Left forelimb (tissue), 1 donor: ENCODE data around the gene KCNT2.

Experiments used
- DNase-seq: peaks from one replicate; pipeline ENCODE4 v3.0.0-alpha.2; 2018; ENCODE audit warnings: low spot score

Gene KCNT2

DNA sequence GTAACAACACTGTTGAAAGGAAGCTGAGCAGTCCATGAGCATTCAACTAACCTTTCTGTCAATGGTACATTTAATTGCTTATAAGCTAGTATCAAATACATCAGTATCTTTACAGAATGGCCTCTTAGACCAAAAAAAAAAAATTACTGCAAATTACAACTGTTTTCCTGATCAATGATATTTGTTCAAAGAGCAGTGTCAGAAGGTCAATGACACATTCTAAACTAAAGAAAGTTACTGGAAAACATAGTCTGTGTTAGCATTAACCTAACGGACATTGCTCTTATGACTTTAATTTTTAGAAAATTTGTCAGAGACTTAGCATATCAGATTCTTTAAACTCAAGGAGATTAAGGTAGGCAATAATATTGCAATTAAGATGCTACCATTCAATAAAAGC lies 162.5 kb downstream of the KCNT2 start:
- no peak for DNase-seq

DNA sequence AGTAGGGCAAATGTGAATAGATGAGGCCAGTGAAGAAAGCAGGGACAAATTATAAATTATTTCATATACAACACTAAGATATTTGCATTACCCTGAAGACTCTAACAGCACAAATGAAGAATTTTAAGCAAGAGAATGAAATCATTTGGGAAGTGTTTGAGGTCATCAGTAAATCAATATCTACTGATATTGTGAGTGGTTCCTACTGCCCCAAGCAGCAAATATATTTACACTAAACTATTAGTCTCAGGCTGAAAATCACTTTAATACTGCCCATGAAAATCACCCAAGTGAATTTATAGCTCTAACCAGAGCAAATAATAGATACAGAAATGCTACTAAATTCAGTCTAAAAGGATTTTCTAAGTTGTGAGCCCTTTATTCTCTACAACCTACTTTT lies 163.6 kb downstream of the KCNT2 start:
- no peak for DNase-seq

DNA sequence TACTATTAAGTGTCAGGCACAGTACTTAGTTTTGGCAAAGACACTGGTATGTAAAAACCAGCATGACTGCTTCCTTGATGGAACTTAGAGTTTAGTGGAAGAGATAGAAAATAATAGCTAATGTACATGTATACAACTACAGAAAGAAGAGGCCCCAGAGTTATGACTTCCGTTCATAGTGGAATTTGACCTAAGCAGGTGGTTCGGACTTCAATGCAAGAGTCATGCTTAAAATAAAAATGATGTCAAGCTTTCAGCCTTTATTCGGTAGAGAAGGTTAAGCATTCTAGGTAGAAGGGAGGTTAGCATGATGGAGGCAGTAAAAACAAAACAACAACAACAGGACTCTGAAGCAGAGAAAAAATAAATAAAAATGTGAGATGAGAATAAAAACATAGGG lies 165.9 kb downstream of the KCNT2 start:
- DNase-seq: no peak

DNA sequence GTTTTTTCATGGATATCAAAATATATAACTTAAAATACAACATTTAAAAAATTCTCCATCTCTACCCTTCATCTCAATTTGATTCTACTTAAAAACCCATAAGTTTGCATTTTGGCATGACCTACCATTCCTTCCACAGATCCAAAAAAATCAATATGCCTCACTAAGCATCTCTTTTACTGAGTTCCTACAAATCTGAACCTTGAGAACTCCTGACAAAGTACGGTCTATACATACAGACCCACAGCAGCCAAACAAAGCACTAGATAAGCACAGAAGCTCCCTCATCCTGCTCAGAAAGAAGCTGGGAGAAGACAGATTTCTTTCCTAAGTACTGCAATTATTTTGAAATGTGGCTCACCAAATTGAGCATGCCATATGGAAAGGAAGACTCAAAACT lies 167.5 kb downstream of the KCNT2 start:
- DNase-seq: no peak

GRCh38 chr1:196438329-196438728 lies 169.9 kb downstream of the KCNT2 start:
- no peak for DNase-seq

DNA sequence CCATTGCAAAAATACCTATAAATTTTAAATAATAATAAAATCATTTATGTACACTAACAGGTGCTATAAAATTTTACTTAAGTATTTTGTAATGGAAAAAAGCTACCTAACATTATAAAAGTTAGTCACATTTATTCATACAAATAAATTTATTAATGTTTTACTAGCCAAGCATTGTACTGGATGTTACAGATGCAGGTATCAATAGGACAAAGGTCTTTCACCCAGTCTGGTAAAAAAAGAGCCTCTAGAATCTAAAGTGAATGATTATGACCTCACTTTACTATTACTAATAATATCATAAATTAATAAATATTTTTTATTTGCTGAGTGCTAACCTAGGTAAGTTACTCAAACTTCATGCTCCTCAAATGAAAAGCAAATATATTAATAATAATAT lies 170.6 kb downstream of the KCNT2 start:
- no peak for DNase-seq

DNA sequence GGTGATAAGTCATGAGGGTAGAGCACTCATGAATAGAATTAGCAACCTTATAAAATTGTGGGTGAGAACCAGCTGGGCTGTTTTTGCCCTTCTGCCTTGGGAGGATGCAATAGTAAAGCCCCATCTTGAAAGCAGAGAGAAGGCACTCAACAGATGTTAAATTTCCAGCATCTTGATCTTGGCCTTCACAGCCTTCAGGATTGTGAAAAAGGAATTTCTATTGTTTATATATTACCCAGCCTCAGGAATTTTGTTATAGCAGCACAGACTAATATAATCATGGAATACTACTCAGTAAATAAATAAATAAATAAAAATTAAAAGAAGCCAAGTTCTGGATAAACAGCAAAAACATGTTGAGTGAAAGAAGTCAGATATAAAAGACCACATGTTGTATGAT lies 175.2 kb downstream of the KCNT2 start:
- no peak for DNase-seq

DNA sequence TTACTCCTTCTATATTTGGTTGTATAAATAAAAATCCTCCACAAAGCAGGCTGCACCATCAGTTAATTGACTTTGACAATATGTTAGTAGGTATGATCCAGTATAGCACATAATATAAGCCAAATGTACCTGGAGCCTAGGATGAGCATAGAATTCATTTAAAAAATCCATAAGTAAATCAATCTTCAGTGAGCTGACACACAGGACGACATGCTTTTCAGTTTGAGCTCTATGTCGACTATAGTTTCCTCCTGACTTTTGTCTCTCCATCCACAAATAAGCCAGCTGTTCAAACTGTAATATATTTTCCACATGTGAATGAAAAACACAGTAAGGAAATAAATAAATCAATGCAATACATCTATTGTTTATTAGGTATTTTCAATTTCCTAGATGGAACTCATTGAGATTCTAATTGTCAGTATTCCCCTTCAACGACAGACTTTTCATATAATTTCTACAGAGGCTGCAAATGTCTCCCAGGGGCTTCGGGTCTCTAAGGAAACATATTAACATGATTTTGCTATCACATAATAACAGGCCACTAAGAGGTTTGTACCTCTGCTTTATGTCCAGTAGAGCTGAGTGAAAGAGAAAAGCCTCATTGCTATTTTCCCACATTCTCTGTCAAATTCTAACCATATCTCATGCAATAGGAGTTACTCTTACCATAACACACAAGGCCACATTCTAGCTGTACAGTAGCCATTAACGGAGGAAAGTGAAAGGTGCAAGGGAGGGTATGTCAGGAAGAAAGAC lies 180.1 kb downstream of the KCNT2 start:
- DNase-seq: no peak

- no peak for DNase-seq
These were observed 182.7 kb downstream of the KCNT2 start for GRCh38 chr1:196425513-196425912.

- DNase-seq: no peak
These were observed 184.6 kb downstream of the KCNT2 start for GRCh38 chr1:196423612-196424011.

- DNase-seq: no peak
These were observed 189.5 kb downstream of the KCNT2 start for GRCh38 chr1:196418772-196419171.

DNA sequence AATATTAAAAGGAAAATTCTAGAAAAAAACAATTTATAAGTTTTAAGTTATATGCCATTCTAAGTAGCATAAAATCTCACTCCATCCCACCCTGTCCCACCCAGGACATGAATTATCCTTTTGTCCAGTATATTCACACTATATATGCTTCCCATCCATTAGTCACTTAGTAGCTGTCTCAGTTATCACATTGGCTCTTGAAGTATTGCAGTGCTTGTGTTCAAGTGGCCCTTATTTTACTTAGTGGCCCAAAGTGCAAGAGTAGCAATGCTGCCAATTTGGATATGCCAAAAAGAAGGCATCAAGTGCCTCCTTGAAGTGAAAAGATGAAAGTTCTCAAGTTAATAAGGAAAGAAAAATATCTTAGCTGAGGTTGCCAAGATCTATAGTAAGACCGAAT lies 192.3 kb downstream of the KCNT2 start:
- no peak for DNase-seq

DNA sequence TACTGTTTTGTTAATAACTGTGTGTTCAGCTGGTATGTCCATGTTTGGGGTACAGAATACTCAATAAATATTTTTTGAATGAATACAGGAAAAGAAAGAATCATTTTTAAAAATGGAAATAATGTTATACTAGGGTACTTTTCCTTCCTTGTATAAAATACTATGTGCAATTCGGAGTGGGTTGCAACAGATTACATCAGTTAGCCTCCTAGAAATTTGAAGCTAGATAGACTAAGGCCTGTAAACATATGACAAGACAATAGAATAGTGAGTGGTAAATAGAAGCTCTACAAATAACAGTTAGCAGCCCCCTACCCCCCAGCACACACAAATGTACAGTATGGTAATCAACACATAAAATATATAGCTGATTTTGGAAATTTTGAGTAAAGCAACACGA lies 195.9 kb downstream of the KCNT2 start:
- DNase-seq: no peak

DNA sequence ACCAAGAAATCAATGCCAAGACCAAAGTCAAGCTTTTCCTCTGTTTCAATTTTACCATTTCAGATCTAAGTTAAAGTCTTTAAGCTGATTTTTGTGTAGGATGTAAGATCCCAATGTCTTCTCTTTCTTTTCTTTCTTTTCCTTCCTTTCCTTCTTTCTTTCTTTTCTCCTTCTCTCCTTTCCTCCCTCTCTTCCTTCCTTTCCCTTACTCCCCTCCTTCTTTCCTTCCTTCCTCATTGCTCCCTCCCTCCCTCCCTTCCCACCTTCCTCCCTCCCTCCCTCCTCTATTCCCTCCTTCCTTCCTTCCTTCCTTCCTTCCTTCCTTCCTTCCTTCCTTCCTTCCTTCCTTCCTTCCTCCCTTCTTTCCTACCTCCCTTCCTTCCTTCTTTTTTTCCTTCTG lies 197.5 kb downstream of the KCNT2 start:
- no peak for DNase-seq

- DNase-seq: no peak
These were observed 198.7 kb downstream of the KCNT2 start for GRCh38 chr1:196409586-196409985.

- DNase-seq: no peak
These were observed 200.7 kb downstream of the KCNT2 start for GRCh38 chr1:196407358-196408051.

GRCh38 chr1:196405839-196406238 lies 202.4 kb downstream of the KCNT2 start:
- DNase-seq: no peak

DNA sequence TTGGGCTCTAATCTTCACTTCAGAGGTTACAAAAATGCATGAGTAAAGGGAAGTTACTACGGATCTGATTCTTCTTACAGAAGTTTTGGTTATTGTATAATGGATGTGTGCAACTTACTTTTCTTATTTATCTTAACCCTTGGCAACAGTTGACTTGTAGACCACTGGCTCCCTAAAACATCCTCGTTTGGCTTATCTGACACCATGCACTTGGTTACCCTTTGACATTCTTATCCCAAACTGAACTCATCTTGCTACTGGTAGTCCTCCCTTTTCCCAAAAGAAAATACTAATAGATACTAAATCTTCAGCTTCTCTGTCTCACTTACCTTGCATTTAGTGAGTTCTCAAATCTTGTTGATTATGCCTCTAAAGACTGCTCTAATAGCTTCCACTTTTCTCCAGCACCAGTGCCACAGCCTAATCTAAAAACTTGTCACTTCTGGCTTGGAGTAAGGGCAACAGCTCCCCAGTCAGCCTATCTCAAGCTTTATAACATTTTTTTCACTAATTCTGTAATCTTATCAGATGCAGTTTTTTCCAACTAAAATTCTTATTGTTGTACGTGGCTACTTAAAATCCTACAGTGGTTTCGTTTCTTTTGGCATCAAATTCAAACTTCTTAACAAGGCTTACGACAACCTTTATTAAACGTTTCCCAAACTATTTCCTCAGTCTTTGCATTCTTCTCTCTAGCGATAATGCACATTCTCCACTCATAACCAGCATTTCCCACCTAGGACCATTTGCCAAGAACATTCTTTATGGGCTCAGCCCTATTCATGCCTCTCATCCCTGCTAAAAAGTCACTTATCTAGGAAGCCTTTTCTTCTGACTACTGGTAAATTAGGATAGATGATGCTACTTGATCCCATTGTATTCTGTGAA lies 204.2 kb downstream of the KCNT2 start:
- DNase-seq: no peak

DNA sequence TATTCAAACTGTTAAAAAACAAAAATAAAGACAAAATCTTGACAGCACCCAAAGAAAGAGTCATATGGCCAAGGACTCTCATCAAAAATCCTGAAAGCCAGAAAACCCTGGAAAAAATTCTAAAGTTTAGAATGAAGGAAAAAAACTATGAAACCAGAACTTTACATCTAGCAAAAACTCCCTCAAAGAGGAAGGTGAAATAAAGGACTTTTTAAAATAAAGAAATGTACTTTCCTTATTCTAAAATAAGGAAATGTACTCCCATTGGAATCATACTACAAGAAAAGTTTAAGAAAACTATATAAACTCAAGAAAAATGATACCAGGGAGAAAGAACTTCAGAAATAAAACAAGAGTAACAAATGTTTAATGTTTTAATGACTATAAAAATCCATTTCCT lies 206.3 kb downstream of the KCNT2 start:
- no peak for DNase-seq

GRCh38 chr1:196401452-196401833 lies 206.8 kb downstream of the KCNT2 start:
- DNase-seq: no peak

DNA sequence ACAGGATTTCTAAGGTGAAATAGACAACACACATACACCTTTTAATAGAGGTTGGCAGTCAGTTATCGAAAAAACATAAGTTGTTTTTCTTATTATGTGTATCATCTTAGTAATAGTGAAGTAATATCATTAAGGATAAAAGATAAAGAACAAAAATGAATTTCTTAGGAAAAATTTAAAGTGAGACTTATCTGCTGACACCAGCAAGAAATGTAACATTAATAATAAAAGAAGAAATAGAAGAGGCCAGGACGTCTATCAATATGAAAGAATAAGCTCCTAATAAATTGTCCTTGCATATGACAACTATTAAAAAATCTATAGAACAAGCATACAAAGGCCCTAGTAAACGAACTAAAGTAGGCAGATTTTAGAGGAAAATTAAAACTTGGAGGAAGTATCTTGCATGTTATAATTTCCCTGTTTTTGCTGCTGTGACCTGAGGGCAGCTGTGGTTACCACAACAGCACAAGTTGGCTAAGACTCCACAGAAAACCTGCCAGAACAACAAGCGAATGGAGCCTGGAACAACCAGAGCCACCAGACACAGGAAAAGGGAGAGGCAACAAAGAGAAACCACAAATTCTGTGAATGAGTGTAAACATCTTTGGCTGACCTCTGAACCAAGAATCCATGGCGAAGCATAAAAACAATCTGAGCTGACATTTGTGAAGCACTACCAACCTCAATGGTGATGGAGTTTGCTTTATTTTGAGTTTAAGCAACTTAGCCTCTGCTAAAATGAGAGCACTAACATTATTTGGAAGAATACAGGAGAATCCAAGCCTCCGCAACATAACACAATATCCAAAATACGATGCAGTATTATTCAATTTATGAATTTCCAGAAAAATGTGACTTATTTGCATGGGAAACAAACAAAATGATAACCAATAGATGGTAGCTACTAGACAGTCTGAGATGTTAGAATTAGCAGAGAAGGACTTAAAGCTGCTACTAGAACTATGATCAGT lies 207.5 kb downstream of the KCNT2 start:
- DNase-seq: no peak

GRCh38 chr1:196399713-196400112 lies 208.5 kb downstream of the KCNT2 start:
- DNase-seq: no peak
